Measurements from ENCODE around the gene AFAP1L2. TPM values are rescaled to one million over a fixed set of nuclear protein-coding genes. Genes with fewer than 3 reads are reported as not detected.

Gene AFAP1L2
- total RNA-seq, 2 experiments from 2014 or later = 0.36 to 0.50 TPM

- Histone ChIP-seq H3K36me3 (ENCODE audit: insufficient read depth, low read length) (no peaks in the 10 kb centered on the region), H3K27ac (ENCODE audit: low read depth in 1 of 2, low read length in 2 of 2) (no peak overlapping the region), H3K4me3 (ENCODE audit: low read length) (no peak overlapping the region), H3K4me1 (ENCODE audit: insufficient read depth, low read length) (peaks cover 13% of the 10 kb centered on the region), H3K9me3 (ENCODE audit: control insufficient read depth in 1 of 2, insufficient read depth in 1 of 2, low read length in 2 of 2) (no peaks in the 10 kb centered on the region), H3K27me3 (ENCODE audit: control insufficient read depth in 1 of 2, insufficient read depth in 2 of 2, low read length in 2 of 2) (no peaks in the 10 kb centered on the region)
- H3K36me3 Mint-ChIP-seq (ENCODE audit: low read depth) = no peaks in the 10 kb centered on the region
- H3K9me3 Mint-ChIP-seq = no peaks in the 10 kb centered on the region
- TF ChIP-seq, protein P1, sequence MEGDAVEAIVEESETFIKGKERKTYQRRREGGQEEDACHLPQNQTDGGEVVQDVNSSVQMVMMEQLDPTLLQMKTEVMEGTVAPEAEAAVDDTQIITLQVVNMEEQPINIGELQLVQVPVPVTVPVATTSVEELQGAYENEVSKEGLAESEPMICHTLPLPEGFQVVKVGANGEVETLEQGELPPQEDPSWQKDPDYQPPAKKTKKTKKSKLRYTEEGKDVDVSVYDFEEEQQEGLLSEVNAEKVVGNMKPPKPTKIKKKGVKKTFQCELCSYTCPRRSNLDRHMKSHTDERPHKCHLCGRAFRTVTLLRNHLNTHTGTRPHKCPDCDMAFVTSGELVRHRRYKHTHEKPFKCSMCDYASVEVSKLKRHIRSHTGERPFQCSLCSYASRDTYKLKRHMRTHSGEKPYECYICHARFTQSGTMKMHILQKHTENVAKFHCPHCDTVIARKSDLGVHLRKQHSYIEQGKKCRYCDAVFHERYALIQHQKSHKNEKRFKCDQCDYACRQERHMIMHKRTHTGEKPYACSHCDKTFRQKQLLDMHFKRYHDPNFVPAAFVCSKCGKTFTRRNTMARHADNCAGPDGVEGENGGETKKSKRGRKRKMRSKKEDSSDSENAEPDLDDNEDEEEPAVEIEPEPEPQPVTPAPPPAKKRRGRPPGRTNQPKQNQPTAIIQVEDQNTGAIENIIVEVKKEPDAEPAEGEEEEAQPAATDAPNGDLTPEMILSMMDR (IDR thresholded peaks at IDR 0.05) = no peak
- H3K27me3 Mint-ChIP-seq = no peaks in the 10 kb centered on the region
- ChIA-PET CTCF (no interaction called here), POLR2A (no interaction called here)
- intact Hi-C loops (cut with DNase I, micrococcal nuclease) = loop anchor here in 1 of 2 experiments (5.0 to 10.0 kb wide), 2 partner anchors 165 to 577 kb away; no protein-coding TSS in a partner anchor
- peaks cover 12% of the 10 kb centered on the region for H3K4me1 Mint-ChIP-seq (ENCODE audit: low read depth)
- H3K4me3 Mint-ChIP-seq = peak overlapping the region; percentile 39
- H3K27ac Mint-ChIP-seq = no peak overlapping the region
- ATAC-seq (ENCODE audit: poor library complexity) (no peak), DNase-seq (no peak)
These were observed 96.6 kb downstream of the AFAP1L2 start for GRCh38 chr10:114307731-114308130.

DNA sequence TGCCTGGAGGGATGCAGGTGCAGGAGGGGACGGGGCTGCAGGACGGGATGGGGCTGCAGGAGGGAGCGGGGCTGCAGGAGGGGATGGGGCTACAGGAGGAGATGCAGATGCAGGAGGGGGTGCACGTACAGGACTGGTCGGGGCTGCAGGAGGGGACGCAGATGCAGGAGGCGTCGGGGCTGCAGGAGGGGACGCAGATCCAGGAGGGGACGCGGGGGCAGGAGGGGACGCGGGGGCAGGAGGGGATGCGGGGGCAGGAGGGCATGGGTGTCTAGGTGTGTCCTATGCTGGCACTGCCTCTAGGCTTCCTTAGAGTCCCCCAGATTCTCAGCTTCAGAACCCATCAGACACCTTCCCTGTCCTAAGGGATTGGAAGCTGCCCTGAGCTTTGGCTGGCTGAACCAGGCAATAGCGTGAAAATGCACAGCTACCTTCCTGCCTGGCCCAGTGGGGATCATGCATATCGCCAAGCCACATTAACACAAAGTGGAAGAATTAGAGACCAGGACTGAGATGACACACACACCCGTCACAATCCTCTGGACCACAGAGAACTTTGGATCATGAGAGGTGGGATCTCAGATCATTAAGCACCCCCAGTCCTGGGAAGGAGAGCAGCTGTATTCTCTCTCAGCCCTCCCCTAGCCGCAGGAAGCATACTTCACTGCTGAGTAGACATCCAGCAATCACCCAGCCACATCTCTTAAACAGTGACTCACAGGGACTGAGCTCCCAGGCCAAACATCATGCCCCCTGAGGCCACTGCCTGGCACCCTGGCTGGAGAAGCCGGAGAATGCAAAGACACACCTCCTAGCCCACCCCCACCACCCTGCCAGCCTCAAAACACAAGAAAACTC, 98.0 kb downstream of the AFAP1L2 start:
- no peaks in the 10 kb centered on the region for H3K36me3 Mint-ChIP-seq (ENCODE audit: low read depth)
- peaks cover 12% of the 10 kb centered on the region for H3K4me1 Mint-ChIP-seq (ENCODE audit: low read depth)
- intact Hi-C loops (cut with DNase I, micrococcal nuclease) = loop anchor here in 1 of 2 experiments (5.0 to 10.0 kb wide), 2 partner anchors 166 to 578 kb away; no protein-coding TSS in a partner anchor
- TF ChIP-seq, protein P1 (IDR thresholded peaks at IDR 0.05) = no peak
- ChIA-PET POLR2A (interaction anchor here (0.6 kb wide), 1 partner anchor 475 kb away, joined by 3 read pairs; no protein-coding TSS in a partner anchor), CTCF (no interaction called here)
- ATAC-seq (ENCODE audit: poor library complexity) (no peak), DNase-seq (no peak)
- no peaks in the 10 kb centered on the region for H3K9me3 Mint-ChIP-seq
- Histone ChIP-seq H3K27ac (ENCODE audit: low read depth in 1 of 2, low read length in 2 of 2) (no peak overlapping the region), H3K9me3 (ENCODE audit: control insufficient read depth in 1 of 2, insufficient read depth in 1 of 2, low read length in 2 of 2) (no peaks in the 10 kb centered on the region), H3K4me3 (ENCODE audit: low read length) (no peak overlapping the region), H3K4me1 (ENCODE audit: insufficient read depth, low read length) (peaks cover 13% of the 10 kb centered on the region), H3K27me3 (ENCODE audit: control insufficient read depth in 1 of 2, insufficient read depth in 2 of 2, low read length in 2 of 2) (no peaks in the 10 kb centered on the region), H3K36me3 (ENCODE audit: insufficient read depth, low read length) (no peaks in the 10 kb centered on the region)
- no peaks in the 10 kb centered on the region for H3K27me3 Mint-ChIP-seq
- peak overlapping the region; percentile 34 for H3K4me3 Mint-ChIP-seq
- H3K27ac Mint-ChIP-seq = no peak overlapping the region

GRCh38 chr10:114305521-114305925, 98.8 kb downstream of the AFAP1L2 start:
- Mint-ChIP-seq H3K4me3 (no peak overlapping the region), H3K9me3 (no peaks in the 10 kb centered on the region), H3K27me3 (no peaks in the 10 kb centered on the region), H3K36me3 (ENCODE audit: low read depth) (peaks cover under 1% of the 10 kb centered on the region), H3K4me1 (ENCODE audit: low read depth) (peaks cover 12% of the 10 kb centered on the region), H3K27ac (no peak overlapping the region)
- ATAC-seq (ENCODE audit: poor library complexity) (no peak), DNase-seq (peak in 1 of 14 experiments; percentile 24)
- CTCF ChIA-PET = no interaction called here
- Histone ChIP-seq H3K4me1 (ENCODE audit: insufficient read depth, low read length) (peaks cover 13% of the 10 kb centered on the region), H3K36me3 (ENCODE audit: insufficient read depth, low read length) (no peaks in the 10 kb centered on the region), H3K27ac (ENCODE audit: low read depth in 1 of 2, low read length in 2 of 2) (no peak overlapping the region), H3K4me3 (ENCODE audit: low read length) (no peak overlapping the region), H3K27me3 (ENCODE audit: control insufficient read depth in 1 of 2, insufficient read depth in 2 of 2, low read length in 2 of 2) (no peaks in the 10 kb centered on the region), H3K9me3 (ENCODE audit: control insufficient read depth in 1 of 2, insufficient read depth in 1 of 2, low read length in 2 of 2) (no peaks in the 10 kb centered on the region)
- POLR2A ChIA-PET = no interaction called here
- intact Hi-C loops (cut with DNase I, micrococcal nuclease) = loop anchor here in 1 of 2 experiments (2.0 to 10.0 kb wide), 3 partner anchors 167 to 579 kb away; no protein-coding TSS in a partner anchor
- TF ChIP-seq, protein P1 (IDR thresholded peaks at IDR 0.05) = no peak
